CD4-positive, alpha-beta T cell treated with Interleukin-21 for 1 hour (primary cell): ENCODE data around the gene CDK2AP2.

Experiments
- DNase-seq: peaks from one replicate; pipeline ENCODE4 v3.0.0-alpha.2; 2020

Gene CDK2AP2

GRCh38 chr11:67464411-67465188 lies 43.4 kb downstream of the CDK2AP2 start:
- DNase-seq: peak; percentile 96

GRCh38 chr11:67463680-67464410 lies 44.1 kb downstream of the CDK2AP2 start:
- no peak for DNase-seq

GRCh38 chr11:67463186-67463585 lies 44.8 kb downstream of the CDK2AP2 start:
- no peak for DNase-seq

GRCh38 chr11:67458266-67458665 lies 49.7 kb downstream of the CDK2AP2 start:
- no peak for DNase-seq

DNA sequence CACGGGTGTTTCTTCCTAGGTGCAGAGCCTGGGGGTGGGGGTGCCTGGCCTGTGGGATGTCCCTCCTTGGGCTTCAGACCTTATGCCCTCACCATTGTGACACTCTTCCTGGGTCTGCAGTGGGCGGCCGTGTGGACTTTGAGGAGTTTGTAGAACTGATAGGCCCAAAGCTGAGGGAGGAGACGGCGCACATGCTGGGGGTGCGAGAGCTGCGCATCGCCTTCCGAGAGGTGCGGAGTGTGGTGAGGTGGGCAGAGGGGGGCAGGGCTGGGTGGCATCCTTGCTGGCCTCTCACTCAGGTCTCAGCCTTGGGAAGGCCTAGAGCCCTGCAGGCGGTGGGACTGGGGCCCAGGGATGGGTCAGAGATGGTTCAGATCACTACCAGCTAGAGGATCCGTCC lies 50.5 kb downstream of the CDK2AP2 start:
- no peak for DNase-seq
